PC-3 (cell line): ENCODE measurements around the gene XCR1.

ENCODE experiments used
- CTCF ChIP-seq: fragments of 300-600 bp; sonication (generic); conservative IDR thresholded peaks from 2 replicates; pipeline ENCODE4 v1.5.1; 2017; ENCODE audit warnings: antibody characterized with exemption, low read depth, mild to moderate bottlenecking, low read length
- EZH2 ChIP-seq: fragments of 300-600 bp; sonication (generic); IDR thresholded peaks from one replicate; pipeline ENCODE4 v1.6.1; 2017; ENCODE audit warnings: antibody characterized with exemption, mild to moderate bottlenecking, low read length; ENCODE audit not compliant: unreplicated experiment
- EZH2phosphoT487 ChIP-seq: fragments of 300-600 bp; sonication (generic); IDR thresholded peaks from 2 replicates; pipeline ENCODE4 v1.6.1; 2018; ENCODE audit warnings: mild to moderate bottlenecking, antibody characterized with exemption, low read length, borderline replicate concordance

GRCh38 chr3:45980229-45980813 is 47.0 kb downstream of the XCR1 start:
- no peak for TF ChIP-seq EZH2
- TF ChIP-seq CTCF, result no peak
- TF ChIP-seq EZH2phosphoT487, result no peak
